ENCODE data around the gene CACNA2D3.
"Not testable (repeated sequence)": the region's sequence is repeated elsewhere in the genome, so short reads cannot be mapped to it uniquely, and the experiment has no call there.

CACNA2D3 gene

GRCh38 chr3:54941690-54942362 lies 819.5 kb downstream of the CACNA2D3 start:
- DNase-seq, result no peak

- DNase-seq, result peak in 1 of 3 experiments; percentile 38
Measured at GRCh38 chr3:54949491-54950044, 827.2 kb downstream of the CACNA2D3 start.

- no peak for DNase-seq
Measured at GRCh38 chr3:54950391-54951003, 828.1 kb downstream of the CACNA2D3 start.

GRCh38 chr3:54951405-54951804 lies 829.1 kb downstream of the CACNA2D3 start:
- DNase-seq, result peak in 1 of 3 experiments; percentile 1

GRCh38 chr3:54954022-54954421 lies 831.7 kb downstream of the CACNA2D3 start:
- DNase-seq, result no peak

- no peak for DNase-seq
Measured at GRCh38 chr3:54954521-54954920, 832.2 kb downstream of the CACNA2D3 start.

- DNase-seq, result no peak
Measured at GRCh38 chr3:54955496-54955895, 833.1 kb downstream of the CACNA2D3 start.

GRCh38 chr3:54955941-54956340 lies 833.6 kb downstream of the CACNA2D3 start:
- no peak for DNase-seq

- DNase-seq, result no peak
Measured at GRCh38 chr3:54957711-54958110, 835.4 kb downstream of the CACNA2D3 start.

GRCh38 chr3:54960082-54960481 lies 837.7 kb downstream of the CACNA2D3 start:
- no peak for DNase-seq

- DNase-seq, result no peak
Measured at GRCh38 chr3:54960701-54961100, 838.3 kb downstream of the CACNA2D3 start.

GRCh38 chr3:54962200-54962599 lies 839.8 kb downstream of the CACNA2D3 start:
- DNase-seq, result no peak

- no peak for DNase-seq
Measured at GRCh38 chr3:54963641-54964040, 841.3 kb downstream of the CACNA2D3 start.

GRCh38 chr3:54964081-54964480 lies 841.7 kb downstream of the CACNA2D3 start:
- DNase-seq, result no peak

GRCh38 chr3:54965746-54966145 lies 843.4 kb downstream of the CACNA2D3 start:
- DNase-seq, result no peak

- DNase-seq, result no peak
Measured at GRCh38 chr3:54966979-54967378, 844.6 kb downstream of the CACNA2D3 start.

- no peak for DNase-seq
Measured at GRCh38 chr3:54967731-54968161, 845.4 kb downstream of the CACNA2D3 start.

GRCh38 chr3:54968546-54969172 lies 846.3 kb downstream of the CACNA2D3 start:
- DNase-seq, result peak in 1 of 3 experiments; percentile 50

- DNase-seq, result peak in 1 of 3 experiments; percentile 27
Measured at GRCh38 chr3:54969652-54970051, 847.3 kb downstream of the CACNA2D3 start.

GRCh38 chr3:54970895-54971294 lies 848.5 kb downstream of the CACNA2D3 start:
- no peak for DNase-seq

GRCh38 chr3:54977439-54977838 lies 855.1 kb downstream of the CACNA2D3 start:
- no peak for DNase-seq

GRCh38 chr3:54977946-54978345 lies 855.6 kb downstream of the CACNA2D3 start:
- not testable (repeated sequence) for DNase-seq

- DNase-seq, result no peak
Measured at GRCh38 chr3:54982807-54983206, 860.5 kb downstream of the CACNA2D3 start.
